Endodermal cell (in vitro differentiated cells): Measurements from ENCODE around the gene IGSF3. TPM values are rescaled to one million over a fixed set of nuclear protein-coding genes. Genes with fewer than 3 reads are reported as not detected.
"Not testable (repeated sequence)": the region's sequence is repeated elsewhere in the genome, so short reads cannot be mapped to it uniquely, and the experiment has no call there.

ENCODE experiments used
- DNase-seq: peaks from one replicate; pipeline ENCODE4 v3.0.0-alpha.2; 2017
- H3K27ac ChIP-seq: 2 replicates; pipeline ENCODE4 v1.5.1; 2013; ENCODE audit warnings: mild to moderate bottlenecking, low read depth, low read length, moderate library complexity
- H3K27me3 ChIP-seq: 2 replicates; pipeline ENCODE4 v1.6.1; 2013; ENCODE audit warnings: mild to moderate bottlenecking, low read length, moderate library complexity; ENCODE audit not compliant: insufficient read depth, control insufficient read depth, poor library complexity, severe bottlenecking
- H3K36me3 ChIP-seq: 2 replicates; pipeline ENCODE4 v1.7.0; 2013; ENCODE audit warnings: mild to moderate bottlenecking, low read length, moderate library complexity; ENCODE audit not compliant: control insufficient read depth, insufficient read depth
- H3K4me1 ChIP-seq: one replicate; pipeline ENCODE4 v1.7.0; 2013; ENCODE audit warnings: low read length; ENCODE audit not compliant: control insufficient read depth, insufficient read depth
- H3K4me3 ChIP-seq: 2 replicates; pipeline ENCODE4 v1.5.1; 2013; ENCODE audit warnings: mild to moderate bottlenecking, low read length, moderate library complexity
- H3K9ac ChIP-seq: 2 replicates; pipeline ENCODE4 v1.6.1; 2013; ENCODE audit warnings: mild to moderate bottlenecking, low read length, moderate library complexity; ENCODE audit not compliant: poor library complexity, severe bottlenecking; ENCODE audit errors: extremely low read depth
- H3K9me3 ChIP-seq: 2 replicates; pipeline ENCODE4 v1.6.1; 2013; ENCODE audit warnings: mild to moderate bottlenecking, low read length, moderate library complexity; ENCODE audit not compliant: control insufficient read depth
- H3K27ac Mint-ChIP-seq: 2 replicates; pipeline ENCODE4 v1.8.0; 2020; ENCODE audit warnings: mixed read lengths
- H3K27me3 Mint-ChIP-seq: 2 replicates; pipeline ENCODE4 v1.8.0; 2021; ENCODE audit warnings: mild to moderate bottlenecking, mixed read lengths; ENCODE audit not compliant: insufficient read depth
- H3K36me3 Mint-ChIP-seq: 2 replicates; pipeline ENCODE4 v1.8.0; 2020; ENCODE audit warnings: low read depth, mixed read lengths
- H3K4me1 Mint-ChIP-seq: 2 replicates; pipeline ENCODE4 v1.8.0; 2020; ENCODE audit warnings: mixed read lengths
- H3K4me3 Mint-ChIP-seq: 2 replicates; pipeline ENCODE4 v1.8.0; 2020; ENCODE audit warnings: mild to moderate bottlenecking, moderate library complexity, mixed read lengths
- H3K9me3 Mint-ChIP-seq: 2 replicates; pipeline ENCODE4 v1.8.0; 2020; ENCODE audit warnings: mild to moderate bottlenecking, mixed read lengths
- WGBS, 2 experiments: methylation state at CpG; one replicate each; pipeline versions ENCODE4 v1.1.5 to v1.1.7; 2013; ENCODE audit warnings: missing lambda C conversion rate in 2 of 2, mixed read lengths in 1 of 2; ENCODE audit not compliant: insufficient coverage in 1 of 2, insufficient read length in 1 of 2; 5-methylcytosine and 5-hydroxymethylcytosine counted together
- total RNA-seq, 2 donors: library from RNA; stranded (reverse); fragmentation: NEBNext Ultra II Directional in 1 of 2; extraction: Animal tissue kit (Norgen Biotek cat#: 25700) in 1 of 2; gene quantifications; 2 replicates in 1 of 2; 3 replicates in 1 of 2; pipeline ENCODE4 v1.2.1, GENCODE V29; 2021
- TF ChIP-seq, protein P1 (sequence below): fragments of 200-600 bp; sonication (generic); conservative IDR thresholded peaks from 2 replicates; pipeline ENCODE4 v1.5.0; 2021; ENCODE audit warnings: antibody characterized with exemption, mild to moderate bottlenecking

The IGSF3 gene
- total RNA-seq, 2 donors from 2014 or later = 35.0 to 36.7 TPM

DNA sequence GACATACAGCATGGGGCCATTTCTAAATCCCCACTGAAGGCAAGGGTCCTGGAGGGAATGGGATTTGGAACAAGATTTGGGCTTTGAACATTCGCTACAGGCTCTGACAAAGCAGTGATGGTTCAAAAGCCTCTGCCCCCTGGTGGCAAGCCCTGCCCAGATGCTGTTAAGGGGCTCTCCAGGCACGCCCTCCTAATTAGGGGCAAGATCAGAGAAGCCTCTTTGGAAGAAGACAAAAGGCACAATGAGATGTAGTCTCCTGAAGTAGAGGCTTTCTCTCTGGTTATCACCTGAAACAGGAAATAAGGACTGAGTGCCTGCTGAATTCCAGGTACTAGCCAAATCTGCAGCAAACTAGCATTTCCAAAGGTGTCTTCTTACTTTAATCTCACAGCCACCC, 37.5 kb downstream of the IGSF3 start:
- TF ChIP-seq, protein P1, sequence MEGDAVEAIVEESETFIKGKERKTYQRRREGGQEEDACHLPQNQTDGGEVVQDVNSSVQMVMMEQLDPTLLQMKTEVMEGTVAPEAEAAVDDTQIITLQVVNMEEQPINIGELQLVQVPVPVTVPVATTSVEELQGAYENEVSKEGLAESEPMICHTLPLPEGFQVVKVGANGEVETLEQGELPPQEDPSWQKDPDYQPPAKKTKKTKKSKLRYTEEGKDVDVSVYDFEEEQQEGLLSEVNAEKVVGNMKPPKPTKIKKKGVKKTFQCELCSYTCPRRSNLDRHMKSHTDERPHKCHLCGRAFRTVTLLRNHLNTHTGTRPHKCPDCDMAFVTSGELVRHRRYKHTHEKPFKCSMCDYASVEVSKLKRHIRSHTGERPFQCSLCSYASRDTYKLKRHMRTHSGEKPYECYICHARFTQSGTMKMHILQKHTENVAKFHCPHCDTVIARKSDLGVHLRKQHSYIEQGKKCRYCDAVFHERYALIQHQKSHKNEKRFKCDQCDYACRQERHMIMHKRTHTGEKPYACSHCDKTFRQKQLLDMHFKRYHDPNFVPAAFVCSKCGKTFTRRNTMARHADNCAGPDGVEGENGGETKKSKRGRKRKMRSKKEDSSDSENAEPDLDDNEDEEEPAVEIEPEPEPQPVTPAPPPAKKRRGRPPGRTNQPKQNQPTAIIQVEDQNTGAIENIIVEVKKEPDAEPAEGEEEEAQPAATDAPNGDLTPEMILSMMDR = peak; percentile 73
- H3K36me3 Mint-ChIP-seq, H3K36me3 ChIP-seq, H3K27ac ChIP-seq, H3K27me3 ChIP-seq, H3K27ac Mint-ChIP-seq, H3K4me3 Mint-ChIP-seq, H3K4me1 ChIP-seq, H3K9me3 Mint-ChIP-seq, H3K9ac ChIP-seq, H3K9me3 ChIP-seq, H3K27me3 Mint-ChIP-seq, DNase-seq, H3K4me3 ChIP-seq: not testable (repeated sequence)
- WGBS, 2 experiments = 39% methylated on average over 2 of the region's 2 CpGs; no CpG with 5 or more reads in 1 of the 2 experiments
- peaks cover 28% of the 10 kb centered on the region for H3K4me1 Mint-ChIP-seq

DNA sequence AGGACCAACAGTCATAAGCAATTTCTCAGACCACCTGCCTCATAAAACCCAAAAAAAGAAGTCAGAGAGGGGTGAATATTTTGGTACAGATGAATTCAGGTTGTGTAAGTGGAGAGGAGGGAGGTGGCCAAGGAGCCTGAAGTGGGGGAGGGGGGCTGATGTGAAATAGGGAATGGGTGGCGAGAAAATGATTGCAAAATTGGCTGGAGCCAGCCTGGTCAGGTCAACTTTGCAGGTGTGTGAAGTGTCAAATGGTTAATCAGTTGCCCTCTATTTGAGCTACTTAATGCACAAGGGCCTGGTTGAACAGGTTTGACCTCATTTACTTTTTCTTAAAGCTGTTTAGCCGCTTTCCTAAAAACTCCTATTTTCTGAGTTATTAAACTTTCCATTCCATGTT, 38.1 kb downstream of the IGSF3 start:
- not testable (repeated sequence) for H3K27me3 ChIP-seq, H3K36me3 ChIP-seq, H3K27me3 Mint-ChIP-seq, H3K36me3 Mint-ChIP-seq, H3K27ac Mint-ChIP-seq, H3K4me3 Mint-ChIP-seq, H3K9me3 ChIP-seq, H3K4me1 ChIP-seq, H3K27ac ChIP-seq, H3K9ac ChIP-seq, DNase-seq, H3K9me3 Mint-ChIP-seq, H3K4me3 ChIP-seq
- 94 to 100% methylated on average over 2 of the region's 2 CpGs for WGBS, 2 experiments
- H3K4me1 Mint-ChIP-seq = peaks cover 28% of the 10 kb centered on the region

DNA sequence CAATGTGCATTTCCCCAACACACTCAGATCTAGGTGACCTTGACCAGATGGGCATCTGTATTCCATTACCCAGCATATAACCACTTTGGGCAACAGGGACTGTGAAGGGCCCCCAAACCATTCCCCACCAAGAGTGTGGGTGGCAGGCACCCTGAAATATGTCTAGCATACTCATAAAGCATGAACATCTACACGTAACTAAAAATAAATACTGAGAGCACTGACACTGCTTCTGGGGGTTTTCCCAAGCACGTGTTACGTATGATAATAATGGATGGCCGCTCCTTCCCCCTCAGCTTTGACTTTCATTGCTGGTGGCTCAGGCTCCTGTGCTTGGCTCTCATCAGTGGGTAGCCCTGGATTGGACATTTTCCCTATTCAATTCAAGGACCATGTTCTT, 39.1 kb downstream of the IGSF3 start:
- H3K36me3 ChIP-seq = no peaks in the 10 kb centered on the region
- Mint-ChIP-seq H3K27me3 (peaks cover 3% of the 10 kb centered on the region), H3K27ac (no peak overlapping the region), H3K4me1 (peaks cover 28% of the 10 kb centered on the region), H3K36me3 (no peaks in the 10 kb centered on the region), H3K9me3 (no peaks in the 10 kb centered on the region), H3K4me3 (no peak overlapping the region)
- H3K9me3 ChIP-seq = no peaks in the 10 kb centered on the region
- no peak overlapping the region for H3K4me3 ChIP-seq
- no peak overlapping the region for H3K9ac ChIP-seq
- WGBS, 2 experiments = 91 to 94% methylated on average over 4 of the region's 4 CpGs
- TF ChIP-seq, protein P1 = no peak
- no peak for DNase-seq
- no peak overlapping the region for H3K27ac ChIP-seq
- no peaks in the 10 kb centered on the region for H3K4me1 ChIP-seq
- no peaks in the 10 kb centered on the region for H3K27me3 ChIP-seq

DNA sequence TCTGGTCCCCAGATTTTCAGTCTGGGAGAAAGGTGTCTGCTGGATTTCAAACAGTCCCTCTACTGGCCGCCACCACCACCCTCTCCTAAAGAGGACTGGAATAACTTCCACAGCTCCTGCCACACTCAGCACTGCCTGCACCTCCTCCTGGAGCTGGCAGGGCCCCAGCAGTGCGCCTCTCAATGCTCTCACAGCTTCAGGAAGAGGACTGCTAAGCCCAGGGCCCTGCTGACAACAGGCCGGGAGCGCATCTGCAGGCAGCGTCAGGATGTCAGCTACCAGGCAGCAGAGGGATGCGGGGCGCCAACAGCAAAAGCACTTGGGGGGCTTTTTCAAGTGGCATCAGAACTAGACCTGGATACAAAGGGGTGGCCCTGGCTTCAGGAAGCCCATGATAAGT, 40.2 kb downstream of the IGSF3 start:
- H3K4me1 Mint-ChIP-seq = peaks cover 21% of the 10 kb centered on the region
- H3K36me3 Mint-ChIP-seq, H3K4me3 ChIP-seq, H3K27me3 Mint-ChIP-seq, H3K4me3 Mint-ChIP-seq, H3K27ac Mint-ChIP-seq, H3K27me3 ChIP-seq, H3K9ac ChIP-seq, H3K27ac ChIP-seq, H3K36me3 ChIP-seq, H3K4me1 ChIP-seq, H3K9me3 Mint-ChIP-seq, H3K9me3 ChIP-seq: not testable (repeated sequence)
- peak; percentile 69 for DNase-seq
- 74 to 83% methylated on average over 1 to 7 of the region's 7 CpGs for WGBS, 2 experiments

DNA sequence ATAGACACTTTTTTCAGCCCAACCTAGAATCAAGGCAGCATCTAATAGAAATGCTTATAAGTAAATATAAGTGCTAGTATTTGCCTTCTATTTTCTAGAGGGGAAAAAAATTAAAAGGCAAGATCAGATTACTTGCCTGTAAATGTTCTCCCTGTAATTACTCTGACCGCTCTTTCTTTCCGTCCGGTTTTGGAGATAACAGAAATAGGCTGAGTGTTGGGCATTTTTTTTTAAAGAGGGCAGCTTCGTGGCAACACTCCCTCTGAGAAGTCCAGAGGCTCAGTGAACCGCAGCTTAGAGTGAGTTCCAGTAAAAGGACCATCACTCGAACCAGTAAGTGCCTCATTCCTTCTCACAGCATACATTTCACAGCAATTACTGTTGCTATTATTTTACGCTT, 40.6 kb downstream of the IGSF3 start:
- H3K4me1 Mint-ChIP-seq = peaks cover 16% of the 10 kb centered on the region
- not testable (repeated sequence) for H3K27ac Mint-ChIP-seq, H3K9ac ChIP-seq, H3K9me3 Mint-ChIP-seq, H3K36me3 ChIP-seq, H3K4me3 ChIP-seq, H3K27ac ChIP-seq, H3K36me3 Mint-ChIP-seq, H3K9me3 ChIP-seq, H3K27me3 Mint-ChIP-seq, DNase-seq, H3K4me3 Mint-ChIP-seq, H3K4me1 ChIP-seq, H3K27me3 ChIP-seq
- WGBS, 2 experiments = 89 to 90% methylated on average over 6 to 7 of the region's 7 CpGs

DNA sequence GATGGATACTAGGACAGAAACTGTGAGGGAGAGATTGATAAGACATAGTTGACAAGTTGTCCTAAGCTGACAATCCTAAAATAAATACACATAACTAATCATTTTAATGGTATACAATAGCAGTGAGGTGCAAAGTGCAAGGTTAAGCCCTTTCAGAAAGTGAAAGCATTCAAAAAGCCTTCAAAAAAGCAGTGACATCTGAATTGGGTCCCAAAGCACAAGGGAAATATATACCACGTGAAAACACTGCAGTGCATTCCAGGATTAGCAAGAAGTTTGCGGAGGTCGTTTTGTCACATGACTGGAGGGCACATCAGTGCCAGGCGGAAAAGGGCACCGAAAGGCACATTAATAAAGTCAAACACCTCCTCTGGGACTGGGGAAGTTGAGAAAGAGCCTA, 42.4 kb downstream of the IGSF3 start:
- H3K9me3 ChIP-seq, H3K4me3 Mint-ChIP-seq, H3K9ac ChIP-seq, H3K36me3 Mint-ChIP-seq, H3K9me3 Mint-ChIP-seq, H3K27ac Mint-ChIP-seq, DNase-seq, H3K27me3 ChIP-seq, H3K4me1 ChIP-seq, H3K4me3 ChIP-seq, H3K27ac ChIP-seq, H3K4me1 Mint-ChIP-seq, H3K36me3 ChIP-seq, H3K27me3 Mint-ChIP-seq: not testable (repeated sequence)
- 93 to 94% methylated on average over 2 to 5 of the region's 5 CpGs for WGBS, 2 experiments
